GM23338 (cell line): Measurements from ENCODE around the gene CACNA1F. TPM values are rescaled to one million over a fixed set of nuclear protein-coding genes. Genes with fewer than 3 reads are reported as not detected.

Experiments used
- ATAC-seq: fragments of 200-7000 bp; cut with Tn5 transposase; 3 replicates; pipeline ENCODE4 v1.9.1; 2020
- DNase-seq: peaks from one replicate; pipeline ENCODE4 v3.0.0-alpha.2; 2015; ENCODE audit warnings: low spot score
- H2AFZ ChIP-seq: fragments of 200-600 bp; sonication (generic); 2 replicates; pipeline ENCODE4 v1.8.0; 2016; ENCODE audit warnings: antibody characterized with exemption, mild to moderate bottlenecking, moderate library complexity
- H3F3A ChIP-seq: fragments of 200-600 bp; sonication (generic); replicated peaks from 2 replicates; pipeline ENCODE4 v1.8.0; 2017; ENCODE audit warnings: antibody characterized with exemption, mixed run types, low read depth
- H3K27ac ChIP-seq: fragments of 200-600 bp; sonication (generic); 2 replicates; pipeline ENCODE4 v1.6.1; 2016; ENCODE audit warnings: low read depth
- H3K27me3 ChIP-seq: fragments of 200-600 bp; sonication (generic); 2 replicates; pipeline ENCODE4 v1.8.0; 2016; ENCODE audit warnings: mild to moderate bottlenecking, mixed run types, moderate library complexity; ENCODE audit not compliant: insufficient read depth
- H3K36me3 ChIP-seq: fragments of 200-600 bp; sonication (generic); 2 replicates; pipeline ENCODE4 v1.8.0; 2016; ENCODE audit warnings: mild to moderate bottlenecking; ENCODE audit not compliant: insufficient read depth
- H3K4me1 ChIP-seq: fragments of 200-600 bp; sonication (generic); 2 replicates; pipeline ENCODE4 v1.8.0; 2016; ENCODE audit warnings: mild to moderate bottlenecking, moderate library complexity; ENCODE audit not compliant: insufficient read depth
- H3K4me2 ChIP-seq: fragments of 200-600 bp; sonication (generic); 2 replicates; pipeline ENCODE4 v1.7.1; 2017; ENCODE audit warnings: mixed run types
- H3K4me3 ChIP-seq: fragments of 200-600 bp; sonication (generic); 2 replicates; pipeline ENCODE4 v1.6.1; 2016; ENCODE audit warnings: mixed run types
- H3K79me2 ChIP-seq: fragments of 200-600 bp; sonication (generic); replicated peaks from 2 replicates; pipeline ENCODE4 v1.8.0; 2017; ENCODE audit warnings: mild to moderate bottlenecking; ENCODE audit not compliant: insufficient read depth
- H3K9me2 ChIP-seq: fragments of 200-600 bp; sonication (generic); 2 replicates; pipeline ENCODE4 v1.8.0; 2017; ENCODE audit not compliant: insufficient read depth
- H4K20me1 ChIP-seq: fragments of 200-600 bp; sonication (generic); replicated peaks from 2 replicates; pipeline ENCODE4 v1.8.0; 2017; ENCODE audit warnings: mild to moderate bottlenecking; ENCODE audit not compliant: insufficient read depth
- H3K27ac Mint-ChIP-seq: 2 replicates; pipeline ENCODE4 v1.8.0; 2020; ENCODE audit warnings: inconsistent platforms, mild to moderate bottlenecking, moderate library complexity, mixed read lengths
- H3K27me3 Mint-ChIP-seq: 3 replicates; pipeline ENCODE4 v1.8.0; 2022; ENCODE audit warnings: low read depth, mild to moderate bottlenecking, moderate library complexity, mixed read lengths, inconsistent platforms; ENCODE audit not compliant: insufficient read depth, poor library complexity
- H3K36me3 Mint-ChIP-seq: 3 replicates; pipeline ENCODE4 v1.8.0; 2021; ENCODE audit warnings: low read depth, mild to moderate bottlenecking, inconsistent platforms, moderate library complexity, mixed read lengths
- H3K4me1 Mint-ChIP-seq: 3 replicates; pipeline ENCODE4 v1.8.0; 2020; ENCODE audit warnings: mild to moderate bottlenecking, inconsistent platforms, mixed read lengths
- H3K4me3 Mint-ChIP-seq: 3 replicates; pipeline ENCODE4 v1.8.0; 2021; ENCODE audit warnings: moderate library complexity, mild to moderate bottlenecking, inconsistent platforms, mixed read lengths
- H3K9me3 Mint-ChIP-seq: 3 replicates; pipeline ENCODE4 v1.8.0; 2020; ENCODE audit warnings: moderate library complexity, mild to moderate bottlenecking, inconsistent platforms, mixed read lengths
- CREB1 ChIP-seq: fragments of 250-450 bp; sonication (Bioruptor Pico); IDR thresholded peaks from 2 replicates; pipeline ENCODE4 v1.5.0; 2020; ENCODE audit warnings: low read depth, mild to moderate bottlenecking, moderate library complexity
- CTCF ChIP-seq, 2 experiments: fragments of 200-600 bp in 1 of 2; sonication (generic) in 1 of 2; conservative IDR thresholded peaks; 2 replicates each; pipeline versions ENCODE4 v1.5.1 to v1.6.1; 2016 to 2017; ENCODE audit warnings: antibody characterized with exemption in 2 of 2, low read depth in 2 of 2, mild to moderate bottlenecking in 2 of 2, moderate library complexity in 1 of 2
- ETS1 ChIP-seq: IDR thresholded peaks from 2 replicates; pipeline ENCODE4 v1.6.1; 2016; ENCODE audit warnings: antibody characterized with exemption
- EZH2 ChIP-seq: fragments of 200-600 bp; sonication (generic); IDR thresholded peaks from one replicate; pipeline ENCODE4 v1.8.0; 2017; ENCODE audit warnings: antibody characterized with exemption, mild to moderate bottlenecking, low read depth; ENCODE audit not compliant: unreplicated experiment
- EZH2phosphoT487 ChIP-seq: fragments of 200-600 bp; sonication (generic); IDR thresholded peaks from one replicate; pipeline ENCODE4 v1.8.1; 2018; ENCODE audit warnings: antibody characterized with exemption; ENCODE audit not compliant: unreplicated experiment
- JUNB ChIP-seq: IDR thresholded peaks from one replicate; pipeline ENCODE4 v1.6.1; 2016; ENCODE audit warnings: antibody characterized with exemption; ENCODE audit not compliant: unreplicated experiment
- NANOG ChIP-seq: IDR thresholded peaks from 2 replicates; pipeline ENCODE4 v1.6.1; 2016; ENCODE audit warnings: antibody characterized with exemption, borderline replicate concordance
- POLR2AphosphoS5 ChIP-seq: IDR thresholded peaks from 2 replicates; pipeline ENCODE4 v1.6.1; 2016; ENCODE audit warnings: antibody characterized with exemption, low read depth
- REST ChIP-seq: IDR thresholded peaks from one replicate; pipeline ENCODE4 v1.6.1; 2018; ENCODE audit warnings: antibody characterized with exemption; ENCODE audit not compliant: unreplicated experiment
- STAT1 ChIP-seq: IDR thresholded peaks from one replicate; pipeline ENCODE4 v1.6.1; 2016; ENCODE audit warnings: antibody characterized with exemption; ENCODE audit not compliant: unreplicated experiment
- ZNF114 ChIP-seq: fragments of 250-450 bp; sonication (Bioruptor Pico); IDR thresholded peaks from 2 replicates; pipeline ENCODE4 v1.5.0; 2020; ENCODE audit warnings: mild to moderate bottlenecking, moderate library complexity
- polyA plus RNA-seq: library from polyadenylated mRNA; unstranded; fragments of >200 nt; fragmentation: Nextera tagmentation; extraction: Ambion mirVana; gene quantifications from 2 replicates; pipeline ENCODE4 v1.2.1, GENCODE V29; 2016
- total RNA-seq: library from RNA; depleted of rRNA; stranded (reverse); fragments of >200 nt; shearing (Covaris generic); gene quantifications from 2 replicates; pipeline ENCODE4 v1.2.3, GENCODE V29; 2014

Gene CACNA1F
- total and polyA plus RNA-seq, 2 experiments from 2014 or later: 0.44 to 0.90 TPM

GRCh38 chrX:49214996-49215526 is 18.1 kb downstream of the CACNA1F start:
- Histone ChIP-seq H4K20me1 (no peaks in the 10 kb centered on the region), H3K27ac (no peak overlapping the region), H3K4me2 (no peak overlapping the region), H3K4me3 (no peak overlapping the region), H3K27me3 (no peaks in the 10 kb centered on the region), H2AFZ (no peak overlapping the region), H3K36me3 (no peaks in the 10 kb centered on the region), H3F3A (no peaks in the 10 kb centered on the region), H3K4me1 (no peaks in the 10 kb centered on the region), H3K9me2 (no peaks in the 10 kb centered on the region), H3K79me2 (no peaks in the 10 kb centered on the region)
- DNase-seq: no peak
- Mint-ChIP-seq H3K9me3 (no peaks in the 10 kb centered on the region), H3K4me3 (no peak overlapping the region), H3K27me3 (peaks cover 2% of the 10 kb centered on the region), H3K4me1 (no peaks in the 10 kb centered on the region; the same call in 2 of the 3 replicates), H3K27ac (no peak overlapping the region), H3K36me3 (no peaks in the 10 kb centered on the region)
- no peak for TF ChIP-seq ETS1
- no peak for TF ChIP-seq CREB1 (CRISPR knock-in tag)
- TF ChIP-seq CTCF (conservative IDR thresholded peaks at IDR 0.05; ENCODE audit: low read depth in 2 of 2): no peak
- no peak for TF ChIP-seq POLR2AphosphoS5
- TF ChIP-seq NANOG: no peak
- ATAC-seq: no peak

GRCh38 chrX:49214416-49214815 is 18.7 kb downstream of the CACNA1F start:
- Mint-ChIP-seq H3K4me3 (no peak overlapping the region), H3K4me1 (no peaks in the 10 kb centered on the region; the same call in 2 of the 3 replicates), H3K27me3 (peaks cover 2% of the 10 kb centered on the region), H3K27ac (no peak overlapping the region), H3K36me3 (no peaks in the 10 kb centered on the region), H3K9me3 (no peaks in the 10 kb centered on the region)
- Histone ChIP-seq H3K36me3 (no peaks in the 10 kb centered on the region), H3F3A (no peaks in the 10 kb centered on the region), H3K27ac (no peak overlapping the region), H4K20me1 (no peaks in the 10 kb centered on the region), H3K4me1 (no peaks in the 10 kb centered on the region; the same call in 1 of the 2 replicates), H3K9me2 (no peaks in the 10 kb centered on the region), H3K4me2 (no peak overlapping the region), H3K27me3 (no peaks in the 10 kb centered on the region), H2AFZ (no peak overlapping the region), H3K79me2 (no peaks in the 10 kb centered on the region), H3K4me3 (no peak overlapping the region)
- ATAC-seq (no peak), DNase-seq (no peak)
- TF ChIP-seq POLR2AphosphoS5: no peak
- TF ChIP-seq EZH2phosphoT487: no peak
- no peak for TF ChIP-seq ZNF114 (CRISPR knock-in tag)
- no peak for TF ChIP-seq REST
- TF ChIP-seq JUNB: no peak
- TF ChIP-seq CTCF (conservative IDR thresholded peaks at IDR 0.05; ENCODE audit: low read depth in 2 of 2): no peak
- no peak for TF ChIP-seq STAT1
- no peak for TF ChIP-seq EZH2
- no peak for TF ChIP-seq CREB1 (CRISPR knock-in tag)
